OCI-LY7 (cell line): ENCODE data around the gene GEN1.

Source experiments
- CTCF ChIP-seq: fragments of 200-600 bp; sonication (generic); conservative IDR thresholded peaks from 2 replicates; pipeline ENCODE4 v1.5.1; 2014; ENCODE audit warnings: mild to moderate bottlenecking, antibody characterized with exemption, low read length, moderate library complexity, mixed read lengths
- EZH2phosphoT487 ChIP-seq: fragments of 200-600 bp; sonication (generic); IDR thresholded peaks from 2 replicates; pipeline ENCODE4 v1.6.1; 2018; ENCODE audit warnings: low read depth, borderline replicate concordance, mild to moderate bottlenecking, mixed run types, antibody characterized with exemption, low read length, moderate library complexity, mixed read lengths

- TF ChIP-seq CTCF, result no peak
- no peak for TF ChIP-seq EZH2phosphoT487
Measured at GRCh38 chr2:17792515-17792914, 38.6 kb downstream of the GEN1 start.
